GM18499 (cell line): ENCODE measurements around the gene PLCB2.

Source experiments
- ATAC-seq: cut with Tn5 transposase; IDR thresholded peaks from one replicate; pipeline ENCODE4 v1.9.1; 2021; ENCODE audit warnings: moderate number of reproducible peaks; ENCODE audit not compliant: insufficient read depth, unreplicated experiment

Gene PLCB2

GRCh38 chr15:40254452-40254851 is 53.3 kb downstream of the PLCB2 start:
- ATAC-seq: no peak

GRCh38 chr15:40253167-40253790 is 54.5 kb downstream of the PLCB2 start:
- no peak for ATAC-seq

DNA sequence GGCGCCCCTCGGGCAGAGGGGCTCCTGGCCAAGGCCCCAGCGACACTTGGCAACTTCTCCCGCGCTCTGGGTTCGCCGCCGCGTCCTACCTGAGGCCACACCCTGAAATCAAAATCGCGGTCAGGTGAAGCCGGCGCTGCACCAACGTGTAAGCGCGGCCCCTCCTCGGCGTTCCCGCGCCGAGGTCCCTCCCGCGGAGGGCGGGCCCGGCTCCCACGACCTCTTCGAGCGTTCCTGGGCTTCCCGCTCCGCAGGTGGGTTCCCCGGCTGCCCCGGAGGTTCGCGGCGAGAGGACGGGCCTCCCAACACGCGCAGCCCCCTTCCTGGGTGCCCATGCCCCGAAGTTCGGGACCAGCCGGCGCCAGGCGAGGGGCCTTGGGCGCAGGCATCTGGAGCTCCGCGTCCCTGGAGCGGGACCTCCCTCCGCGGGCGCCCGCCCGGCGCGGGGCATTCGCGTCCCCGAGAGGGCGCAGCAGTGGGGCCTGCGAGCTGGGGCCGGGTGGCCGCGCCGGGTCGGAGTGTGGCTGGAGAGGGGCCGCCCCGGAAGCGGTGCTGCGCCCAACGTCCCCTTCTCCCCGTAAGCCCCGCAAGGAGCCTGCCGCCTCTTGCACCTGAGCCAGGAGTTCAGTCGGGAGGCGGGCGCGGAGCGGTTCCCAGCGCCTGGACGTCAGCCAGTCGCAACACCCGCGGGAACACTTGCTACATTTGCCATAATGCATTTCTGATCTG is 55.1 kb downstream of the PLCB2 start:
- no peak for ATAC-seq

DNA sequence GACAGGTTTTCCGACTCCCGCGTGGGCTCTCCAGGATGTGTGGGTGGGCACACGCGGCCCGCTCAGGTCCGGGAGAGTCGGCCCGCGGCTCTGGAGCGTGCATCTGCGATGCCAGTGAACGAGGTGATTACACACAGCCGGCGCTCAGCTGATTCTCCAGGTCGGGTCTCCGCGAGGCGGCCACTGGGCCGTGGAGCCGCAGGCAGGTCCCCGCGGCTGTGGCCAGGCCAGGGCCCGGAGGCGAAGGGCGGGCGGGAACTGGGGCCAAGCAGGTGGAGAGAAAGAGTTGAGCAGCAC is 55.6 kb downstream of the PLCB2 start:
- no peak for ATAC-seq

DNA sequence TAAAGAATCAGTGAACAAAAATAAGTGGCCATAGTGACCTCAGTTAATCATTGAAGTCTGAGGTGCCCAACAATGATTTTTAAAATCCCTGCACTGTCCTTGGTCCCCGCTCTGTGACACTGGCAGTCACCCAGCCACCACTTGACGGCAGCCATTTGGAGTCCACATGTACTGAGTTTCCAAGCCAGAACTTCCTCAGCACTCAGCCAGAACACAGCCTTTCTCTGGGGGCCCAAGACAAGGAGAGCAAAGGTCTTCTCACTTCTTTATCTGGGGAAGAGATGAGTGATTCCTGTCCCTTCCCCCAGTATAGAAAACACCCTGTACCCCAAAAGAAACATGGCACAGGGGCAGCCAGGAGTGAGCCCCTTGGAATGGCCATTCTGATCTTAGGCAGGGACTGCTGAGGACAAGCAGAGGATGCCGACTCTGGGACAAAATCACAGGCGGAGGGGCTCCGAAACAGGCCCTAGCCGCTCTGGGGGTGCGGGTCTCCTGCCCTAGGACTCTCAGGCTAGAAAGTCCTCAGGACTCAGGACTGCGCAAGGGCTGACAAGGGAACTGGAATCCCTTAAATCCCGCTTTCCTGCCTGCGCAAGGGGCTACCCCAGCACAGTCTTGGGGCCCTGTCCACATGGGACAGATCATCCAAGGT is 56.1 kb downstream of the PLCB2 start:
- ATAC-seq: no peak

- no peak for ATAC-seq
Measured at GRCh38 chr15:40250771-40251483, 56.8 kb downstream of the PLCB2 start.

DNA sequence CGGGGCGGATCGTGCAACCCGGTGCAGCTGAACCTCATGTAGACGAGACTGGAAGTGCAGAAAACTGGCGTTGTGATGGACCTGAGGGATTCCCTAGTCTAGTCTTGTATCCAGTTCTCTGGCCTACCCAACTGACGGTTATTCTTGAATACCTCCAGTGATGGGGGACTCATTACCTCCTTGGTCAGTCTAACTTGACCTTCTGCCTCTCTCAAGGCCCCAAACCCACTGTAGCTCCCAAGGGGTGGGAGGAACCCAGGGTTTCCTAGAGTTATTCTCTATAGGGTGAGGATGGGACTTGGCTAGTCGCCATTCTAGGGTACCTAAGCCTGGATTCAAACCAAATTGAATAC is 57.5 kb downstream of the PLCB2 start:
- no peak for ATAC-seq

- ATAC-seq: no peak
Measured at GRCh38 chr15:40249477-40250303, 58.0 kb downstream of the PLCB2 start.

DNA sequence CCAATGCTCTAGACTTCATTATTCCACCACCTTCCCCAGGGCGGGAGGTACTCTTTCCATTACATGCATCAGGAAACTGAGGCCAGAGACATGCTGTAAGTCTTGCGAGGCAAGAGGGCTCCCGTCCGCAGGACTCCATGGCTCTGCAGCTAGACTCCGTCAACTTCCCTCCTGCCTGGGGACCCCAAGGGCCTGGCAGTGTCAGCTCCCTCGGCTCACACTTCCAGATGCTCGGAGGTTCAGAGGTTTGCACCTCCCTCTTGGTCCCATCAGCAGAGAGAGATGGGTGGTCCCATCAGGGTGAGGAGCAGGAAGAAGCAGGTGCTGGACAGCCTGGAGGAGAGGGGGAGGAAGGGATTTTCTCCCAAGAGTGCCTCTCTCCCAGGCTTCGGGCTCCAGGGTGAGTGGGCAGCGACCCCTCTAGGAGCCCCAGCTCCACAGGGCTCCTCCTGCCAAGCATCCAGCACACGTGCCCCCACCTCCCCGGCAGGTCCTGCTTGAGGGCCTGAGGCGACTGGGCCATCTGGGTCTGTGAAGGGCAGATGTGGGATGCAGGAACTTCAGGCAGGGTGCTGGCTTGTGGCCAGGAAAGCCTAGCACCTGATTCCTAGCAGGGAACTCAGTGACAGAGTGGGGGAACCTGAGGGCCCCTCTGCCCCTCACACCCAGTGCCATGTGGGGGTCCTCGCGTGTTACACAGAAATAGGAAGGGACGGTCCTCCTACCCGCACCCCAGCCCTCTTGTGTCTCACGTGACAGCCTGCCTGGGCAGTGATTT is 59.5 kb downstream of the PLCB2 start:
- no peak for ATAC-seq

DNA sequence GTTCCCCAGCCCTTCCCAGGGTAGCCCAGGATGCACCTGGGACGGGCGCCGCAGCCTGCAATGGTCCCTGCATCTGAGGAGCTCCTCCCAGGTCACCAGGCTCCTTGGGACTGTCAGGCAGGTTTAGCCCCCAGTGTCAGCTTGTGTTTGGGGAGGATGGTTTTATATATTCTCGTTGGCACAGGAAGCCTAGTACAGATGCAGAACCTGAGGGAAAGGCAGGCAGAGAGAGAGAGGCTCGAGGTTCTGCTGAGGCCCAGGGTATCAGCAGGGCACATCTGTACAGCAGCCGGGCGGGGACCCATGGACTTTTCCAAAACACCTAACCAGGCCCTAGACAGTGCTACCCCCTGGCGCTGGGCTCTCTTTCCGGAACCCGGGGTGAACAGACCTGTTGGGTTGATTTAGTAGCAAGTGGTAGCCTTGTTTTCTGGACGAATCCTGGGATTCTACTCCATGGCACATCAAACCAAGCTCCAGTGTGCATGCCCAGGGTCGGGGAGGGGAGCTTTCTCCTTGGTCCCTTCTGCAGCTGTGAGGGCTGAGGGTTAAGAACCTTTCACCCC is 60.2 kb downstream of the PLCB2 start:
- ATAC-seq: no peak

DNA sequence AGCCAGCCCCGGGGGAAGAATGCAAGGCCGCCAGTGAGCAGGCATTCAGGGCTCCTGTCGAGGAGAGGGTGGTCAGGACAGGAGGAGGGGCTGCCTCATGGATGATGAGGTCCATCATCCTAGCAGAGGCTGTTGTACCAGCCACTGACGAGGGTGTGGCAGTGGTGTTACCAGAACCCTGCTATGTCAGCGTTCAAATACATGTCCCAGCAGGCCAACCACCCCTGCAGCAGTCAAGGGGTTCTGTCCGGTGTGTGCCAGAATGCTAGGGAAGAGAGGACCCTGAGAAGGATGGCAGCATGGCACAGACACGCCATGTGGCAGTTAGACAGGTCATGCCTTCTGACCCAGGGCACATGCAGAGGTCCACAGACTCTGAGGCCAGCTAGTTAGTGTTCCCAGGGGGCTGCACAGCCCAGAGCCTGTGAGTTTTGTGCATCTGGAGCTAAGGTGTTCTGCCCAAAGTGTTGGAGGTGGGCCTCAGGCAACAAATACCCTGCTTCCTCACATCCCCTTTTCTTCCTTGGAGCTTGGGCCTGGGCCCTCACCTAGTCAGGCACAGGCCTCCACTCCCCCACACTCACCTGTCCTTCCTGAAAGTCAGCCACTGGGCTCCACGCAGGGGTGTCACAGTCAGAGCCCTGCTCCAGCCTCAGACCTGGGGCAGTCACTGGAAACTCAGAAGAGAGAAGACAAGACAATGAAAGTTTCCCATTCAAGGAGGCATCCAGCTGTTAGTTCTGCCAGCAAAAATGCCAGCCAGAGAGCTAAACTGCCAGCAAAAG is 61.0 kb downstream of the PLCB2 start:
- ATAC-seq: no peak

GRCh38 chr15:40245666-40246450 is 61.9 kb downstream of the PLCB2 start:
- no peak for ATAC-seq

DNA sequence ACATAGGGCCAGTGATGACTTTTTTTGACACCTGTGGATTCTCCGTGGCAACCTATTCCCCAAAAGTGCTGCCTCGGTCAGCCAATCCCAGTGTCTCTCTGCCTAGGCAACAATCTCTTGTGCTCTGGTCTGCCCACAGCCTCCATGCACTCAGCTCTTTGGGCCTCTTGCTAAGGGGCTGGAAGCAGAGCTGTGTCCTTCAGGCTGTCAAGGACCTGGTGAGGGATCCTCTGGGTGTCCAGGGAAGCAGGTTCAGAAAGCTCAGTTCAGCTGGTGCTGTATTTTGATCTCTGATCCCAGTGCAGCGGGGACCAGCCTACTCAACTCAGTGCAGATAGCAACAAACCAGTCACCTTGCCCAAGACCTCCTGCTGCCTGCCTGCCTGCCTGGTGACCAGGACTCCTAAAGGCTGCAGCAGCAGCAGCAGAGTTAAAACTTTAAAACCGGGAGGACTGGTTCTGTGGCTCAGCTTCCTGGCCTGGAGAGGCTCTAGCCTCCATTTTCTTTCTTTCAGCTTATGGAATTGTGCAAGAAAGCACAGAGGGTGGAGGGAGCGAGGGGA is 62.7 kb downstream of the PLCB2 start:
- ATAC-seq: no peak

- no peak for ATAC-seq
Measured at GRCh38 chr15:40243126-40243810, 64.5 kb downstream of the PLCB2 start.

DNA sequence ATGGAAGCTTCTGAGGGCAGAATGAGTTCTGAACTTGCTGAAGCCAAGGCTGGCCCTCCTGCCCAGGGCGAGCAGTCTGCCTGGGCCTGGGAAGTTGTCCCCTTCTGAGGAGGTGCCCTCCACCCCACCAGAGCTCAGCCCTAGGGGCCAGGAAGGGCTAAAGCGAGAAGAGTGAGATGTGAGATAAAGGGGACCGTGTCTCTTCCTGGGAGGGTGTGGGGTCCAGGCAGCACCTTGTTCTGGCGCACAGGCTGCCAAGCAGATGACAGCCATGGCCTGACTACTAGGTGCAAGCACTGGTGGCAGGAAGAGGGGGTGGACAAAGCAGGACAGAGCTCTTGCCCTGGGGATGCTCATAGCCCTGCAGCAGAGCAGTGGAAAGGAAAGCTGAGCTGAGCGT is 65.1 kb downstream of the PLCB2 start:
- no peak for ATAC-seq

DNA sequence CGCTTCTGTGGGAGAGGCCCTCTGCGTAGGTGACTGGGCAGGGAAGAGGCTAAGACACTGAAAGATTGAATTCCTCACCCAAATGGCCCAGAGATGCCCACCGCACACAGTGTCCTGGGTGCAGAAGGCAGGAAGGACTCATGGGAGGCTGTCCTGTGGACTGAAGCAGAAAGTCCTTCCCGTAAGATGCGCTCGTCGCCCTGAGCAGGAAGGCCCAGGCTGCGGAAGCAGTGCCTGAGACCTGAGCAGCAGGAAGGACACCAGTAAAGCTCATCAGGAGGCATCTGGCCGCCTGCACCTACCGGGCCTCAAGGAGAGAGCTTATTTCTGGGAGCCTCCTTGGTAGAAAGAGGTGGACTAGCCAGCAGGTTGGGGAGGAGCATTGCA is 65.5 kb downstream of the PLCB2 start:
- no peak for ATAC-seq
